HEK293T (cell line): ENCODE data around the gene RBM20.

ENCODE experiments used
- ARNT ChIP-seq: fragments of 450-650 bp; IDR thresholded peaks from 2 replicates; pipeline ENCODE4 v1.6.1; 2017; ENCODE audit warnings: mild to moderate bottlenecking
- BHLHE40 ChIP-seq: fragments of 450-650 bp; IDR thresholded peaks from 2 replicates; pipeline ENCODE4 v1.6.1; 2016; ENCODE audit warnings: mild to moderate bottlenecking, moderate library complexity, borderline replicate concordance
- ELF4 ChIP-seq: fragments of 450-650 bp; IDR thresholded peaks from 2 replicates; pipeline ENCODE4 v1.6.1; 2017; ENCODE audit warnings: antibody characterized with exemption
- HDGF ChIP-seq: fragments of 450-650 bp; IDR thresholded peaks from 2 replicates; pipeline ENCODE4 v1.6.1; 2017; ENCODE audit warnings: antibody characterized with exemption, borderline replicate concordance
- NFRKB ChIP-seq: fragments of 450-650 bp; IDR thresholded peaks from 2 replicates; pipeline ENCODE4 v1.6.1; 2016; ENCODE audit warnings: mild to moderate bottlenecking, moderate library complexity

- TF ChIP-seq ARNT (no peak), NFRKB (no peak), ELF4 (no peak), HDGF (no peak), BHLHE40 (no peak)
These were observed 185.7 kb downstream of the RBM20 start for GRCh38 chr10:110829721-110830410.
